ENCODE data around the gene RDH5. TPM values are rescaled to one million over a fixed set of nuclear protein-coding genes. Genes with fewer than 3 reads are reported as not detected.

RDH5 gene
- total RNA-seq, 4 donors from 2014 or later: 13.8 to 23.0 (median 17.2) TPM

DNA sequence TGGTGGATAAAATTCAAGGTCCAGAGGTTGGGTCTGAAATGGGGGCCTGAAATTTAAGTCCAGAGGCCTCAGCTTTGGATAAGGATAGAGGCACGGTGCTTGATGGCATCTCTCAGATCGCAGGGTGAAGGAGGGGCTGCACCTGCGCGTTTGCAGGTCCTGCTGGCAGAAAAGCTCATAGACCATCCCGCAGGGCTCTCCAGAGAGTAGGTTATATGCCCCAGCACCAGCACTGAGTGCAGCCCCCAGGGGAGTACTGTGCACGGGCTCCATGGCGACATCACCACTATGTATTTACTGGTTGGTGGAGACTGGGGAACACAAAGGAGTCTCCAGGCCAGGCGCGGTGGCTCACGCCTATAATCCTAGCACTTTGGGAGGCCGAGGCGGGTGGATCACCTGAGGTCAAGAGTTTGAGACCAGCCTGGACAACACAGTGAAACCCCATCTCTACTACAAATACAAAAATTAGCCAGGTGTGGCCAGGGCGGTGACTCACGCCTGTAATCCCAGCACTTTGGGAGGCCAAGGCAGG lies 12.9 kb downstream of the RDH5 start:
- H3K27ac ChIP-seq (replicated peaks in 1 of 4): peak overlapping the region in 1 of 4 donors; percentile 8
- no peaks in the 10 kb centered on the region for H3K36me3 ChIP-seq
- TF ChIP-seq POLR2A (IDR thresholded peaks at IDR 0.05; ENCODE audit: low read depth): no peak
- TF ChIP-seq POLR2AphosphoS5 (IDR thresholded peaks at IDR 0.05): no peak
- H3K27me3 ChIP-seq: no peaks in the 10 kb centered on the region
- 88% methylated on average over 14 of the region's 14 CpGs for WGBS
- H3K9me3 ChIP-seq: no peaks in the 10 kb centered on the region
- H3K4me3 ChIP-seq: no peak overlapping the region
- intact Hi-C loops (cut with DNase I): no loop called here
- peaks cover 23 to 43% (median 40%) of the 10 kb centered on the region in 4 donors for H3K4me1 ChIP-seq
- no peak for DNase-seq (ENCODE audit: extremely low spot score)

DNA sequence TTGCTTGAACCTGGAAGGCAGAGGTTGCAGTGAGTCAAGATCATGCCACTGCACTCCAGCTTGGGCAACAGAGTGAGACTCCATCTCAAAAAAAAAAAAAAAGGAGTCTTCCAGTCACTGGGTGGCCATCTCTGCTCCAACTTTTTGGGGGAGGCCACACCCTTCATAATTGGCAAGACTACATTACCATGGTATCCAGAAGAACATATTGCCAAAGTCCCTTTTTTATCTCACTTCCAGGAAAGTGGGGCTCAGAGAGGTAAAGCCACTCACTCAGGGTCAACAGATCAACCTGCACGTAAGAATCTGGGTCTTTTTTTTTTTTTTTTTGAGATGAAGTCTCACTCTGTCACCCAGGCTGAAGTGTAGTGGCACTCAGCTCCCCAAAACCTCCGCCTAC lies 13.7 kb downstream of the RDH5 start:
- Histone ChIP-seq H3K9me3 (no peaks in the 10 kb centered on the region), H3K4me3 (no peak overlapping the region), H3K27ac (replicated peaks in 1 of 4) (no peak overlapping the region), H3K27me3 (no peaks in the 10 kb centered on the region), H3K4me1 (peaks cover 29 to 50% (median 46%) of the 10 kb centered on the region in 4 donors), H3K36me3 (no peaks in the 10 kb centered on the region)
- 79% methylated on average over 2 of the region's 2 CpGs for WGBS
- intact Hi-C loops (cut with DNase I): no loop called here
- DNase-seq (ENCODE audit: extremely low spot score): no peak
- TF ChIP-seq EP300 (IDR thresholded peaks at IDR 0.05) (no peak), POLR2A (IDR thresholded peaks at IDR 0.05; ENCODE audit: low read depth) (no peak), POLR2AphosphoS5 (IDR thresholded peaks at IDR 0.05) (no peak)
- TF ChIP-seq, protein P1, sequence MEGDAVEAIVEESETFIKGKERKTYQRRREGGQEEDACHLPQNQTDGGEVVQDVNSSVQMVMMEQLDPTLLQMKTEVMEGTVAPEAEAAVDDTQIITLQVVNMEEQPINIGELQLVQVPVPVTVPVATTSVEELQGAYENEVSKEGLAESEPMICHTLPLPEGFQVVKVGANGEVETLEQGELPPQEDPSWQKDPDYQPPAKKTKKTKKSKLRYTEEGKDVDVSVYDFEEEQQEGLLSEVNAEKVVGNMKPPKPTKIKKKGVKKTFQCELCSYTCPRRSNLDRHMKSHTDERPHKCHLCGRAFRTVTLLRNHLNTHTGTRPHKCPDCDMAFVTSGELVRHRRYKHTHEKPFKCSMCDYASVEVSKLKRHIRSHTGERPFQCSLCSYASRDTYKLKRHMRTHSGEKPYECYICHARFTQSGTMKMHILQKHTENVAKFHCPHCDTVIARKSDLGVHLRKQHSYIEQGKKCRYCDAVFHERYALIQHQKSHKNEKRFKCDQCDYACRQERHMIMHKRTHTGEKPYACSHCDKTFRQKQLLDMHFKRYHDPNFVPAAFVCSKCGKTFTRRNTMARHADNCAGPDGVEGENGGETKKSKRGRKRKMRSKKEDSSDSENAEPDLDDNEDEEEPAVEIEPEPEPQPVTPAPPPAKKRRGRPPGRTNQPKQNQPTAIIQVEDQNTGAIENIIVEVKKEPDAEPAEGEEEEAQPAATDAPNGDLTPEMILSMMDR (IDR thresholded peaks at IDR 0.05): no peak

DNA sequence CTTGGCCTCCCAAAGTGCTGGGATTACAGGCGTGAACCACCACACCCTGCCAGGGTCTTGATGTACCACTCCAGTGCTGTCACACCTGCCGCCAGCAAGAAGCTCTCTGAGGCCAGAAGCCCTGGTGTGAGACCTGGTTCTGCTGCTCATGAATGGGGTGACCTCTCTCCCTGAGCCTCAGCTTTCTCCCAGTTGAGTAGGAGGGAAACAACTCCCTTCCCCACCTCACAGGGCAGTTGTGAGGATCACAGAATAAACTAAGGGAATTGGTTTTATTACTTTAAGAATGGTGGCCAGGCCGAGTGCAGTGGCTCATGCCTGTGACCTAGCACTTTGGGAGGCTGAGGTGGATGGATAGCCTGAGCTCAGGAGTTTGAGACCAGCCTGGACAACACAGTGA lies 14.4 kb downstream of the RDH5 start:
- Histone ChIP-seq H3K27me3 (no peaks in the 10 kb centered on the region), H3K4me3 (no peak overlapping the region), H3K4me1 (peaks cover 29 to 52% (median 44%) of the 10 kb centered on the region in 4 donors), H3K27ac (replicated peaks in 1 of 4) (no peak overlapping the region), H3K9me3 (no peaks in the 10 kb centered on the region), H3K36me3 (no peaks in the 10 kb centered on the region)
- no peak for DNase-seq (ENCODE audit: extremely low spot score)
- 92% methylated on average over 1 of the region's 3 CpGs for WGBS
- TF ChIP-seq EP300 (IDR thresholded peaks at IDR 0.05) (no peak), POLR2AphosphoS5 (IDR thresholded peaks at IDR 0.05) (no peak), POLR2A (IDR thresholded peaks at IDR 0.05; ENCODE audit: low read depth) (no peak)
- TF ChIP-seq, protein P1 (IDR thresholded peaks at IDR 0.05): no peak
- intact Hi-C loops (cut with DNase I): no loop called here

DNA sequence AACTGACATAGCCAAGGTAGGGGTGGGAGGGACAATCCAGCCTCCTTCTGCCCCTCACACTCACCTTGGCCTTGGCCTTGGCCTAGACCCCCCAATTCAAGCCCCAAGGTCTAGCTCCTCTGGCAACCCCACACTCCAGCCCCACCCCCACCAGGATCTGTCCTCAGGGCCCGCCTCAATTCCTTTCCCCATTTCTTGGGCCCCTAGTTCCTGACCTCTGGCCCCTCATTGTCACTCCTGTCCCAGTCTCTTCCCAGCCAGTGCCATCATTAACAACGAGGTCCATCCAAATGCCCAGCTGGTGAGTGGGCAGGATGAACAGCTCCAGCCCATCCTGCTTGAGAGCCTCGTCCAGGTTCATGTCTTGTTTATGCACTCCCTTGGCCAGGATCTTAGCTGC lies 15.9 kb downstream of the RDH5 start:
- WGBS: 41% methylated on average over 3 of the region's 3 CpGs
- H3K9me3 ChIP-seq: no peaks in the 10 kb centered on the region
- H3K36me3 ChIP-seq: no peaks in the 10 kb centered on the region
- peaks cover 21 to 37% (median 30%) of the 10 kb centered on the region in 4 donors for H3K4me1 ChIP-seq
- TF ChIP-seq POLR2A (IDR thresholded peaks at IDR 0.05; ENCODE audit: low read depth): no peak
- no peak for TF ChIP-seq POLR2AphosphoS5 (IDR thresholded peaks at IDR 0.05)
- TF ChIP-seq, protein P1 (IDR thresholded peaks at IDR 0.05): no peak
- TF ChIP-seq EP300 (IDR thresholded peaks at IDR 0.05): no peak
- no peak overlapping the region for H3K4me3 ChIP-seq
- no peak overlapping the region for H3K27ac ChIP-seq (replicated peaks in 1 of 4)
- intact Hi-C loops (cut with DNase I): loop anchor here (5.0 kb wide), 2 partner anchors 54 to 81 kb away; partner anchors contain the start of genes ORMDL2 and SARNP
- DNase-seq (ENCODE audit: extremely low spot score): no peak
- no peaks in the 10 kb centered on the region for H3K27me3 ChIP-seq

DNA sequence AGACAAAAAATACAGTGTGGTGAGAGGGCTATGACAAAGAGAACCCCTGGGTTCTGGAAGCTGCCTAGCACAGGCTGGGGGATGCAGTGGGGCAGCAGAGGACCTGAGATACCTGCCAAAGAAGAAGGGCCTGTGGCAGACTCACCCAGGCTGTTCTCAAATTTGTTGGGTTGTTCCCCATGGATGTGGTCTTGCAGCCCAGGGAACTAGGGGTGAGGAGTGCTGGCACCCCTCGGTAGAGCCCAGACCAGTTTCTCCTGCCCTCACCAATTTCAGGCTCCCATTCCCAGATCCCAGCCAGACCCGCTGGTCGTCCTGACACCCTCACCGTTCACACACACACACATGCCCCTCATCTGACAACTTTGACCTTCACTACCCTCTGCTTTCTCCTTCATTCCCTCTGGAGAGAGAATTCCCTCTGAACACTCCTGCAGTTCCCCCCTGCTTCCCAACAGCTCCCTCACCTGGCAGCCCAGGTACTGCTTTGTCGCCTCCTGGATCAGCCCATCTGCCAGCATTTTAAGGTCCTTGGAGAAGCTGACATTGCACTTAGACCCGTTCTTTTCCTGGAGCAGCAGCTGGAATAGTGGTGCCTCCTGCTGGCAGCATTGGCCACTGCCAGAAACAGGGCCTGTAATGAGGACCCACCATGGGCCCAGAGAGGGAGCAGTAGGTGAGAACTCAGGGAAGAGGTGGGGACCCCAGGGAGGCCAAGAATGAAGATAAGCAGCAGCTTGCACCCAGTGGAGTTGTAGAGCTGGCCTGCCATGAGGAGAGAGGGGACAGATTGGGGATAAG lies 16.8 kb downstream of the RDH5 start:
- H3K4me3 ChIP-seq: no peak overlapping the region
- H3K27ac ChIP-seq (replicated peaks in 1 of 4): peak overlapping the region in 2 of 4 donors; percentile 75 to 78
- no peaks in the 10 kb centered on the region for H3K27me3 ChIP-seq
- H3K36me3 ChIP-seq: no peaks in the 10 kb centered on the region
- no peak for DNase-seq (ENCODE audit: extremely low spot score)
- intact Hi-C loops (cut with DNase I): loop anchor here (5.0 kb wide), 2 partner anchors 55 to 80 kb away; partner anchors contain the start of genes ORMDL2 and SARNP
- peaks cover 20 to 32% (median 23%) of the 10 kb centered on the region in 4 donors for H3K4me1 ChIP-seq
- H3K9me3 ChIP-seq: no peaks in the 10 kb centered on the region
- WGBS: 38% methylated on average over 6 of the region's 6 CpGs
- TF ChIP-seq POLR2A (IDR thresholded peaks at IDR 0.05; ENCODE audit: low read depth): no peak
- TF ChIP-seq, protein P1 (IDR thresholded peaks at IDR 0.05): peak; percentile 64 to 78 (median 73)
- peak in 1 of 2 donors; percentile 47 for TF ChIP-seq POLR2AphosphoS5 (IDR thresholded peaks at IDR 0.05)
- no peak for TF ChIP-seq EP300 (IDR thresholded peaks at IDR 0.05)
